ENCODE measurements around the gene PCYT1A. TPM values are rescaled to one million over a fixed set of nuclear protein-coding genes. Genes with fewer than 3 reads are reported as not detected.

PCYT1A gene
- total RNA-seq, 1 donor = 86.1 TPM

DNA sequence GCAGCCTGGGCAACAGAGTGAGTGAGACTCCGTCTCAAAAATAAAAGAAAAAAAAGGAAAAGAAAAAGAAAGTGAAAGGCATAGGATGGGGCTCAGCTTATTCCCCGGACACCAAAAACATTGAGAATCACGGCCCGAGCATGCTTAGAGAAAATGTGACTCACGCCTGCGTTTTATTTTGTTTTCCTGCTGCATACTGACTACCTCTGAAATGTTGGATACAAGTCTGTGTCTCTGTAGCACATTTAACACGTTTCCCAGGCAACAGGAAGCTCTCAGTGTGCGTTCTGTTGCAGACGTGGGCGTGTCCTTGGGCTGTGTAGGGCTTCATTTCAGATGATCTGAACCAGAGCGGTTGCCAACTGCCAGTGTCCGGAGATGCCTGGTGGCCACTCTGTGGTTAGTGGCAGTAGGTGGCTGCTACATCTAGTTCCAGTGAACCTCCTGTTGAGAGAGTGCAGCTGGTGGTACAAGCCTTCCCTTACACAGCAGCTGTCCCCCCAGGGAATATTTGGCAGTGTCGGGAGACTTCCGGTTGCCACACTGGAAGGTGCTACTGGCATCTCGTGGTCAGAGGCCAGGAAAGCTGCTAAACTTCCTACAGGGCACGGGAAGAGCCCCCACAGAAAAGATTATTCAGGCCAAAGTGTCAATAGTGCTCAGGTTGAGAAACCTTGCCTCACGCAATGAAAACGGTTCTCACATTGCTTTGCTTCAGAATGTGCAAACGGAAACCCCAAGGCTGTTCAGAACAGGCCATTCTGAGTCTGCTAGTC, 68.1 kb downstream of the PCYT1A start:
- H3K27ac ChIP-seq (ENCODE audit: low read depth, low read length) = peak overlapping the region; percentile 77

GRCh38 chr3:196218155-196218712, 69.3 kb downstream of the PCYT1A start:
- H3K9me3 ChIP-seq (ENCODE audit: low read depth, low read length) = no peaks in the 10 kb centered on the region
- TF ChIP-seq CTCF (IDR thresholded peaks at IDR 0.05; ENCODE audit: extremely low read depth, low read depth, low read length) = no peak
- peaks cover 13% of the 10 kb centered on the region for H3K4me1 ChIP-seq (ENCODE audit: insufficient read depth, low read length)
- H3K36me3 ChIP-seq (ENCODE audit: insufficient read depth, low read length) = no peaks in the 10 kb centered on the region
- H3K27me3 ChIP-seq (ENCODE audit: insufficient read depth, low read length) = peaks cover 2% of the 10 kb centered on the region
- H4K20me1 ChIP-seq (ENCODE audit: insufficient read depth, low read length) = no peaks in the 10 kb centered on the region
- no peak overlapping the region for H3K4me3 ChIP-seq (ENCODE audit: insufficient read depth, low read length)
- H3K27ac ChIP-seq (ENCODE audit: low read depth, low read length) = no peak overlapping the region
- H2AFZ ChIP-seq (ENCODE audit: low read length) = no peak overlapping the region
- H3K4me2 ChIP-seq (ENCODE audit: insufficient read depth, low read length) = peak overlapping the region; percentile 89
- no peak for DNase-seq (ENCODE audit: insufficient read length, low spot score, missing footprints)
- H3K79me2 ChIP-seq (ENCODE audit: insufficient read depth, low read length) = no peaks in the 10 kb centered on the region

More for the DNA sequence above, 68.1 kb downstream of the PCYT1A start:
- Histone ChIP-seq H3K4me2 (ENCODE audit: insufficient read depth, low read length) (peak overlapping the region; percentile 89), H3K79me2 (ENCODE audit: insufficient read depth, low read length) (no peaks in the 10 kb centered on the region), H3K9me3 (ENCODE audit: low read depth, low read length) (no peaks in the 10 kb centered on the region), H2AFZ (ENCODE audit: low read length) (peak overlapping the region; percentile 76), H4K20me1 (ENCODE audit: insufficient read depth, low read length) (no peaks in the 10 kb centered on the region), H3K36me3 (ENCODE audit: insufficient read depth, low read length) (no peaks in the 10 kb centered on the region), H3K4me1 (ENCODE audit: insufficient read depth, low read length) (peaks cover 15% of the 10 kb centered on the region), H3K4me3 (ENCODE audit: insufficient read depth, low read length) (peak overlapping the region; percentile 63), H3K27me3 (ENCODE audit: insufficient read depth, low read length) (peaks cover 2% of the 10 kb centered on the region)
- no peak for TF ChIP-seq CTCF (IDR thresholded peaks at IDR 0.05; ENCODE audit: extremely low read depth, low read depth, low read length)
- DNase-seq (ENCODE audit: insufficient read length, low spot score, missing footprints) = peak; percentile 97

DNA sequence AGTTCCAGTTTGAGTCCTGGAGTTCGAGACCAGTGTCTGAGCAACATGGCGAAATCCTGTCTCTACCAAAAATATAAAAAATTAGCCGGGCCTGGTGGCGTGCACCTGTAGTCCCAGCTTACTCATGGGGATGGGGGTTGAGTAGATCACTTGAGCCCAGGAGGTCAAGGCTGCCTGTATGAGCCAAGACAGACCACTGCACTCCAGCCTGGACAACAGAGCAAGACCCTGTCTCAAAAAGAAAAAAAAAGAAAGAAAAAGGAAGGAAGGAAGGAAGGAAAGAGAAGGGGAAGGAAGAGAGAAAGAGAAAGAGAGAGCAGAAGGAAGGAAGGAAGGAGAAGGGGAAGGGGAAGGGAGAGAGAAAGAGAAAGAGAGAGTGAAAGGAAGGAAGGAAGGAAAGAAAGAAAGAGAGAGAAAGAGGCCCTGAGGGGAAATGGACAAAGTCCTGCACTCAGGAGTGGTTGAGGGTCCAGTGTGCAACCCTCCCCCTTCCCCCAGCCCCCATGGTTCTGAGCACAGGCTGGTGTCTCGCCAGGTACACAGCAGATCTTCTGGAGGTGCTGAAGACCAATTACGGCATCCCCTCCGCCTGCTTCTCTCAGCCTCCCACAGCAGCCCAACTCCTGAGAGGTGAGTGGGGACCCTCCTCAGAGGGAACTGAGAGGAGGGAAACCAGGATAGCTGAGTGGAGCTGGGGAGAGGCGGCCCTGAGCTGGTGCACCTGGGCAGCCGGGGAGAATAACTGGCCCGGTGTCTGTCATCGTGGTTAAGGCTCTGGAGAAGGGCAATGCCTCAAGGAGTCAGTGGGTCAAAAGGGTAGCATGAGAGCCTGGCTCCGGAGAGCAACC, 70.0 kb downstream of the PCYT1A start:
- Histone ChIP-seq H2AFZ (ENCODE audit: low read length) (no peak overlapping the region), H4K20me1 (ENCODE audit: insufficient read depth, low read length) (no peaks in the 10 kb centered on the region), H3K27me3 (ENCODE audit: insufficient read depth, low read length) (peaks cover 2% of the 10 kb centered on the region), H3K79me2 (ENCODE audit: insufficient read depth, low read length) (no peaks in the 10 kb centered on the region), H3K4me2 (ENCODE audit: insufficient read depth, low read length) (no peak overlapping the region), H3K27ac (ENCODE audit: low read depth, low read length) (no peak overlapping the region), H3K9me3 (ENCODE audit: low read depth, low read length) (no peaks in the 10 kb centered on the region), H3K36me3 (ENCODE audit: insufficient read depth, low read length) (no peaks in the 10 kb centered on the region), H3K4me3 (ENCODE audit: insufficient read depth, low read length) (no peak overlapping the region), H3K4me1 (ENCODE audit: insufficient read depth, low read length) (peaks cover 12% of the 10 kb centered on the region)
- TF ChIP-seq CTCF (IDR thresholded peaks at IDR 0.05; ENCODE audit: extremely low read depth, low read depth, low read length) = no peak
- DNase-seq (ENCODE audit: insufficient read length, low spot score, missing footprints) = no peak

Data from osteoblast (primary cell).